ENCODE results near the gene EIF2S3B.

DNA sequence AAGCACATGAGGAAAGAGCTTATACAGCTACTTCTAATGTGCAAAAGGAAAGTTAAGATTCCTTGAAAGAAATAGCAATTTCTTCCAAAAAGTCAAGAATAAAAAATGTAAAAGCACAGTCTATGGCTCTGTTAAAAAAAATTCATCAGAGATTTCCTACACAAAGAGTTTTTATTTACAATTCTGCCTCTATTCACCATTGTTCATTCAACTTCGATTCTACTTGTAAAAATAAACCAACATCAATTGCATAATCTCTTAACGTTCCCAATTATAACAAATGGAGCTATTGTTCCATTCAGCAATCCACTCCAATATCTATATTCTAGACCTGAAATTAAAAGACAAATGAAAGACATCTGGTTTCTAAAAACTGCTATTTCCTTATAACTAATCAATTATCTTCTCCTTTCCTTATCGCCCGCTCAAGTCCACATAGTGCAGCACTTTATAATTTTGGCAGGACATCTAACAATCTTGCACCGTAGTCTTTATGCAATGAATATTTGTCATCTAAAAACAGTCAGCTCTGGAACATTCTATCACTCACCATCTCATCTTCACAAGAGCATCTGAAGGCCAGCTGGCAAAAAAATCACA, 6.2 kb downstream of the EIF2S3B start:
- TF ChIP-seq, protein P1, sequence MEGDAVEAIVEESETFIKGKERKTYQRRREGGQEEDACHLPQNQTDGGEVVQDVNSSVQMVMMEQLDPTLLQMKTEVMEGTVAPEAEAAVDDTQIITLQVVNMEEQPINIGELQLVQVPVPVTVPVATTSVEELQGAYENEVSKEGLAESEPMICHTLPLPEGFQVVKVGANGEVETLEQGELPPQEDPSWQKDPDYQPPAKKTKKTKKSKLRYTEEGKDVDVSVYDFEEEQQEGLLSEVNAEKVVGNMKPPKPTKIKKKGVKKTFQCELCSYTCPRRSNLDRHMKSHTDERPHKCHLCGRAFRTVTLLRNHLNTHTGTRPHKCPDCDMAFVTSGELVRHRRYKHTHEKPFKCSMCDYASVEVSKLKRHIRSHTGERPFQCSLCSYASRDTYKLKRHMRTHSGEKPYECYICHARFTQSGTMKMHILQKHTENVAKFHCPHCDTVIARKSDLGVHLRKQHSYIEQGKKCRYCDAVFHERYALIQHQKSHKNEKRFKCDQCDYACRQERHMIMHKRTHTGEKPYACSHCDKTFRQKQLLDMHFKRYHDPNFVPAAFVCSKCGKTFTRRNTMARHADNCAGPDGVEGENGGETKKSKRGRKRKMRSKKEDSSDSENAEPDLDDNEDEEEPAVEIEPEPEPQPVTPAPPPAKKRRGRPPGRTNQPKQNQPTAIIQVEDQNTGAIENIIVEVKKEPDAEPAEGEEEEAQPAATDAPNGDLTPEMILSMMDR (IDR thresholded peaks at IDR 0.05 in 8 of 11, conservative IDR thresholded peaks at IDR 0.05 in 3 of 11) = no peak
- no peak for TF ChIP-seq POLR2AphosphoS5 (IDR thresholded peaks at IDR 0.05)
- TF ChIP-seq POLR2A (IDR thresholded peaks at IDR 0.05) = no peak

All from spleen (tissue), 7 donors.